C4-2B (cell line): ENCODE results near the gene SEC16B.

Source experiments
- H3K27ac ChIP-seq: fragments of 450-650 bp; 2 replicates; pipeline ENCODE4 v1.5.1; 2017
- ZFX ChIP-seq: fragments of 450-650 bp; IDR thresholded peaks from 2 replicates; pipeline ENCODE4 v1.6.1; 2017
- TF ChIP-seq, protein P1 (sequence below): fragments of 450-650 bp; conservative IDR thresholded peaks from 2 replicates; pipeline ENCODE4 v1.5.1; 2017; ENCODE audit warnings: mild to moderate bottlenecking

The SEC16B gene

DNA sequence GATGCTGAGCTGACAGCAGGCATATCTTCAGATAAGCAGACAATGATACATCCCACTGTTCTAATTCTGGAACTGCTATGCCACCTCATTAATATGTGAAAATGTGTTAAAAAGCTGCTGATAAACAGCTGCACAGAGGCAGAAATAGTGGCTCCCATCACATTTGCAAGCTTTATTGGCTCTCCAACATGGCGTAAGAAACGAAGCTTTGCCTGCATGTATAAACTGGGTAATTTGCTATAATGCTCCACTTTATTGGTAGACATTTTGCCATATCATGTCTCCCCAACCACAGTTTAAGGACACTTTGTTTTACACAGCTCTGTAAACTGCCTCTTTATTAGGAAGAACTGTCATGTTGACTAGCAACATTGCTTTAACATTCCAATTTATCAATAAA, 49.8 kb downstream of the SEC16B start:
- TF ChIP-seq ZFX, result no peak

DNA sequence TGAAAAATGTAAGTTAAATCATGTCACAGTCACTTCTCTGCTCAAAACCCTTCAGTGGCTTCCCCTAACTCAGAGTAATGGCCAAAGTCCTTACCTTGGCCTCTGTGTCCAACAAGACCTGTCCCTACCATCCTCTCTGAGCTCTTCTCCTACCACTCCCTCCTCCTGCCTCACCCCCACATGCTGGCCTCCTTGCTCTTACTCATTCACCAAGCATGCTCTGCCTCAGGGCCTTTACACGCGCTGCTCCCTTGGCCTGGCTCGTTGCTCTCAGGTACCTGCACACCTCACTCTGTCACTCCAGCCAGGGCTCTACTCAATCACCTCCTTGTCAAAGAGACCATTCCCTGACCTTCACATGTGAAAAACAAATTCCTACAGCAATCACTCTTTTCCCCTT, 54.2 kb downstream of the SEC16B start:
- TF ChIP-seq ZFX, result no peak
- TF ChIP-seq, protein P1, sequence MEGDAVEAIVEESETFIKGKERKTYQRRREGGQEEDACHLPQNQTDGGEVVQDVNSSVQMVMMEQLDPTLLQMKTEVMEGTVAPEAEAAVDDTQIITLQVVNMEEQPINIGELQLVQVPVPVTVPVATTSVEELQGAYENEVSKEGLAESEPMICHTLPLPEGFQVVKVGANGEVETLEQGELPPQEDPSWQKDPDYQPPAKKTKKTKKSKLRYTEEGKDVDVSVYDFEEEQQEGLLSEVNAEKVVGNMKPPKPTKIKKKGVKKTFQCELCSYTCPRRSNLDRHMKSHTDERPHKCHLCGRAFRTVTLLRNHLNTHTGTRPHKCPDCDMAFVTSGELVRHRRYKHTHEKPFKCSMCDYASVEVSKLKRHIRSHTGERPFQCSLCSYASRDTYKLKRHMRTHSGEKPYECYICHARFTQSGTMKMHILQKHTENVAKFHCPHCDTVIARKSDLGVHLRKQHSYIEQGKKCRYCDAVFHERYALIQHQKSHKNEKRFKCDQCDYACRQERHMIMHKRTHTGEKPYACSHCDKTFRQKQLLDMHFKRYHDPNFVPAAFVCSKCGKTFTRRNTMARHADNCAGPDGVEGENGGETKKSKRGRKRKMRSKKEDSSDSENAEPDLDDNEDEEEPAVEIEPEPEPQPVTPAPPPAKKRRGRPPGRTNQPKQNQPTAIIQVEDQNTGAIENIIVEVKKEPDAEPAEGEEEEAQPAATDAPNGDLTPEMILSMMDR, result no peak
- no peak overlapping the region for H3K27ac ChIP-seq

More for the DNA sequence above, 49.8 kb downstream of the SEC16B start:
- H3K27ac ChIP-seq, result no peak overlapping the region

DNA sequence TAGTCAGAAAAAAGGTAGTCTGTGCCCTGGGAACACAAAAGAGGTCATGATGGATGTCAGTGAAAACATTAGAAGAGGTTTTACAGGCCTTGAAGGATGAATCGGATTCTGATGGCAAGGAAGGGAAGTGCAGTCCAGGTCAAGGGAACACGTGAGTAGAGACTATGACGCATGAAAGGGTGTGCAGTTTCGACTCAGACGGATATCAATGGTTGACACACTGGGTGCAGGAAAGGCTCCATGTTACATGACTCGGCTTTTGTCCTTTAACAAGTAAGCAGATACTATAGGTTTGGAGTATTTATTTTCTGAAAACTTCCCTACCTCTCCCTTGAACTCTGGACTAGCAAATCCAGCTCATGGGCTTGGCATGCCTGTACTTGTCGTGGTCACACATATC, 55.3 kb downstream of the SEC16B start:
- H3K27ac ChIP-seq, result no peak overlapping the region
- TF ChIP-seq ZFX, result no peak
- TF ChIP-seq, protein P1, result no peak

DNA sequence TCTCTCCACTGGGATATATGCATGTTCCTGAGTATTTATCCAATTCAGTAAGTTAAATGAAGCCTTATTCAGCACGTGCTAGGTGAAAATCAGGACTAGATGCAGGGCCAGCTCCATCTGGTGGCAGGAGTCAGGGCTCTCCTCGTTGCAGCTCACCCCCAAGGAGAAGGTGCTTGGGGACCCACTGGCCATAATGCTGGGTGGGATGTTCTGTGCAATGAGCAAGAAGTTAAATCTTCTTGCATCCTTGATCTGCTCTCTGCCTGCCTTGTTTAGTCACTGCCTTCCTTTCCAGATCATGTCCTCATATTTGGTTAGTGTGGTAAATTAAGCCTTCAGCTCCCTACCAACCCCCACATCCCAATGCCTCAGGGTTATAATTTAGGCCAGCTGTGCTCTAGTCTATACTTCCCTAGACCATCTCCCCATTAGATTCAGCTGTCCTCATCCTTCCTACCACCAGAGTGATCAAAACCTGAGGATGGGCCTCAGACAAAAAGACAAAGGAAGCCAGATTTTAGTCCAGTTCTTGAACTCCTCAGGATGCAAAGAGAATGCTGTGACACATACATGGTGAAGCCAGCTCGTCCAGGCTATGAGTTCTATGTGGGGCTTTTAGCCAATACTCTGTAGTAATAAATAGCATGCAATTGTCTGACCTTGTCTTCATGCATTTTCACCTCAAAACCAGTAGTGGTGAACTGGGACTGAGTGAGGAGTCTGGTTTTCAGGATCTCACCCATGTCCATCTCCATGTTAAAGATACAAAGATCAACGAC, 55.9 kb downstream of the SEC16B start:
- TF ChIP-seq, protein P1, result peak; percentile 82
- no peak for TF ChIP-seq ZFX
- H3K27ac ChIP-seq, result no peak overlapping the region

DNA sequence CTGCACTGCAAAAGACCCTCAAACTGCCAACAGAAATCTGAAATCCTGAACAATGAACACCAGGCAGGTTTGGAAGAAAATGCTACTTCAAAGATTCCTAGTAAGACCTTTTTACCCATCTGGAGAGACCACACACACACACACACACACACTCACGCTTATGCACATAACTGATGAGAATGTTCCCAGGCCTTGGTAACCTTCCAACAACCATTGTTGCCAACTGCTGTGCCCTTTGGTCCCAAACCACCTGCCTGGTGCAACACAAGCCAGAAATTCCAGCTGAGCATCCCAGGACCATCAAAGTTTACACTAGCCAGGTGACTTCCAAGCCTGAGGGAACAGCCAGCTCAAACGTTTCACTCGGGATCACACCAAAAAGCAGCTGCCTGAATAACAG, 56.9 kb downstream of the SEC16B start:
- H3K27ac ChIP-seq, result no peak overlapping the region

DNA sequence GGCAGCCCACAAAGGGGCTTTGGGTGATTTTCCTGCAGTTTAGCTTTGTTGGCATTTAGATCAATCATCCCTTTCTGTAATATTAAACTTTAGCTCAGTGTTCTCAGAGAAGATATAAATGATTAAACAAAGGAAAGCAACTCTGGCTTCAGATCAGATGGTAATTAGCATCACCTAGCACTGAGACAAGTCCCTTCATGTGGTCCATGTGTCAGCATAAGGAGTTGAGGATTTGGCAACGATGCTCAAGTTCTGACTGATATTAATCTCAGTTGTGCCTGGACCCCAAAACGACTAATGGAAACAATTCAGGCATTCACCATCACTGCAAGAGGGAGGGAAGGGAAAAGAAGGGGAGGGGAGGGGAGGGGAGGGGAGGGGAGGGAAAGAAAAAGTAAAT, 60.4 kb downstream of the SEC16B start:
- no peak overlapping the region for H3K27ac ChIP-seq
- no peak for TF ChIP-seq ZFX
- TF ChIP-seq, protein P1, result no peak

More for the DNA sequence above, 56.9 kb downstream of the SEC16B start:
- no peak for TF ChIP-seq ZFX
- TF ChIP-seq, protein P1, result no peak

DNA sequence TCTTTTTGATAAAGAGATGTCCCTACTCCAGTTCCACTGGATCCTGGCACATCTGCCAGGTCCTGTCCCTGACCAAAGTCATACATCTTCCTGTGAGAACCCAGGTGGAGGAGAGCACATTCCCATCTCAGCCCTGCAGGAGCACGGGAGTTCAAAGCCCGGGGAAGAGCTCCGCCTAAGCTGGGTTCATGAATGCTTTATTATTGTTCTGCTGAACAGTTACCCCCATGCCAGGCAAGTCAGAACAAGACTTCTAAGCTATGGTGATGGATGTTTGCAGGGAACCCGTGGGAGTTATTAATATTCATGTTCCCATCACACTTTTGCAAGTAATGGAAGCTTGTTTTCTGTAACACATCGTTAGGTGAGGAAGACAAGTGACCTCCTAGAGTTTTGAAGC, 62.9 kb downstream of the SEC16B start:
- no peak for TF ChIP-seq ZFX
- TF ChIP-seq, protein P1, result no peak
- no peak overlapping the region for H3K27ac ChIP-seq

DNA sequence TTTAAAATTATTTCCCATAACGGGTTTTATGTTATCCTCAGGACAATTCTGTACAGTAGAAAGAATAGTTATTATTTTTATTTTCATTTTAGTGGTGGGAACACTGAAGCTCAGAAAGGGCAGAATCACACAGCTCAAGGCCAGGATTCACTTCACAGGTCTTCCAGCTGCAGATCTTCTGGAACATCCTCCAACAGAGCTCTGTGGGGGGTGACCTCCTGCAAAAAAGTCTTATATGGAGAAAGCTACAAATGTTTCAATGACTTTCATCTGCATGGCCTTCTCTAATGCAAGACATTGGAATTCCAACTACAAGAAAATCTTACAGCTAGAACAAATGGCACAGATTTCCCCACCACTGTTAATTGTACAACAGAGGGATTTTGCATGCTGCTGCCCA, 64.2 kb downstream of the SEC16B start:
- TF ChIP-seq, protein P1, result no peak
- no peak for TF ChIP-seq ZFX
- H3K27ac ChIP-seq, result no peak overlapping the region
